Measurements from ENCODE around the gene PDE7B.

Gene PDE7B

DNA sequence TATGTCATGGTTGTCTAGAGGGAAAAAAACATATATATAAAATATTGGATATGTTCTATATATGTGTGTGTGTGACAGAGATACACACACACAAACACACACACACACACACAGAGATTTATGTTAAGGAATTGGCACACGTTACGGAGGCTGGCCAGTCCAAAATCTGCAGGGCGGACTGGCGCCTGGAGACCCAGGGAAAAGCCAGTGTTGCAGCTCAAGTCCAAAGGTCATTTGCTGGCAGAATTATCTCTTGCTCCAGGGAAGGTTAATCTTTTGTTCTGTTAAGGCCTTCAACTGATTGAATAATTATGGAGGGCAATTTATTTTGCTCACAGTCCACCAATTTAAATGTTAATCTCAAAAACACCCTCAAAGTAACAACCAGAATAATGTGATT, 37.5 kb upstream of the PDE7B start:
- TF ChIP-seq CTCF (conservative IDR thresholded peaks at IDR 0.05; ENCODE audit: low read length), result no peak
- no peak overlapping the region for H3K4me3 ChIP-seq (ENCODE audit: low read length)
- DNase-seq (ENCODE audit: low read depth), result no peak

DNA sequence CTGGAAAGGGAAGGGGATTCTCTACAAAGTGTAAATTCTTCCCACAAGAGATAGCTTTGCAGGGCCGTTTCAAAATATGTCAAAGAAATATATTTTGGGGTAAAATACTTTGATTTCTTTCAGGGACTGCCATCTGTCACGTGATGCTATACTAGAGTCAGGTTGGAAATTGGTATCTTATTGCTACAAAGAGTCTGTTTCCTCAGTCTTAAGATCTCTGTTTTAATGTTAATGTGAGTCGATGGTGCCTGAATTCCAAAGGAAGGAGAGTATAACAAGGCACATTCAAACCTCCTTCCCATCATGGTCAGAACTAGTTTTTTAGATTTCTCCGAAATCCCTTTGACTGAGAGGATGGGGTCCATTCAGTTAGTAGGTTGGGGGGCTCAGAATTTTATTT, 36.3 kb upstream of the PDE7B start:
- no peak overlapping the region for H3K4me3 ChIP-seq (ENCODE audit: low read length)
- TF ChIP-seq CTCF (conservative IDR thresholded peaks at IDR 0.05; ENCODE audit: low read length), result no peak
- DNase-seq (ENCODE audit: low read depth), result no peak

GRCh38 chr6:135817035-135817434, 34.5 kb upstream of the PDE7B start:
- no peak for TF ChIP-seq CTCF (conservative IDR thresholded peaks at IDR 0.05; ENCODE audit: low read length)
- DNase-seq (ENCODE audit: low read depth), result no peak
- H3K4me3 ChIP-seq (ENCODE audit: low read length), result no peak overlapping the region

DNA sequence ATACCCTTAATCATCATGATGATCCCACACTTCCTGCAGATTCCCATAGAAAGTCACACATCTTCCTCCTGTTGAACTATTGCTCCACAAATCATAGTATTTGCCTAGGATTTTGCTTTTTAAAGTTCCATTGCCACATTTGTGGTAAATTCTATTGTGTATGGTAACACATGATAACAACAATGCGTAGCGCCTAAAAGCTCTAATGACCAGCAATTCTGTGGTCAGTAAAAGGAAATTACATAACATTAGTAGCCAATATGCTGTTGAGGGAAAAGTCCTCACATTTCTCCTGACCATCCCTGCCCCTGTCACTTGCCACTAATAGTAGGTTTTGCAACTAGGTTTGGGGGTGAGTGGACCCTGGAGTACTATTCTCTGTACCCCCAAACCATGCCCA, 31.8 kb upstream of the PDE7B start:
- no peak for DNase-seq (ENCODE audit: low read depth)
- no peak overlapping the region for H3K4me3 ChIP-seq (ENCODE audit: low read length)
- TF ChIP-seq CTCF (conservative IDR thresholded peaks at IDR 0.05; ENCODE audit: low read length), result no peak

- no peak for DNase-seq (ENCODE audit: low read depth)
- no peak for TF ChIP-seq CTCF (conservative IDR thresholded peaks at IDR 0.05; ENCODE audit: low read length)
These were observed 31.2 kb upstream of the PDE7B start for GRCh38 chr6:135820340-135820739.

DNA sequence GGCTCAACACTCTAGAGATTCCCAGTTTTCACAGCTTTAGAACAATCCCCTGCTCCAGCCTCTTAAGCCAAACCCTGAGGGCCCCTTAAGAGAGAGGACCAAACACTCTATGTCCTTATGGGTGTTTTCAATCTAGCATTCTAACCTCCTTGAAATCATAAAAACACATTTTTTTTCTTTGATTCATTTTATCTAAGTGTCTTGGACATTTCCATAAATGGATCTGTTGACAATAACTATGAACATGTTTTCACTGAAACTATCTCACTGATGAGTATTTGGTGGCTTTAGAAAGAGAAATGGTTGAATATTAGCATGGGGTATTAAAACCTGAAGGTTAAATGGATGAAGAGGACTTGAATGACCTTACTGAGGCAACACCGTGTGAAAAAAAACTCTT, 27.6 kb upstream of the PDE7B start:
- no peak overlapping the region for H3K4me3 ChIP-seq (ENCODE audit: low read length)
- TF ChIP-seq CTCF (conservative IDR thresholded peaks at IDR 0.05; ENCODE audit: low read length), result no peak
- DNase-seq (ENCODE audit: low read depth), result no peak

More at GRCh38 chr6:135820340-135820739, 31.2 kb upstream of the PDE7B start:
- no peak overlapping the region for H3K4me3 ChIP-seq (ENCODE audit: low read length)

GRCh38 chr6:135826236-135826804, 25.2 kb upstream of the PDE7B start:
- TF ChIP-seq CTCF (conservative IDR thresholded peaks at IDR 0.05; ENCODE audit: low read length), result no peak
- no peak overlapping the region for H3K4me3 ChIP-seq (ENCODE audit: low read length)
- DNase-seq (ENCODE audit: low read depth), result no peak

Data from AG10803 (cell line).